ENCODE results near the gene TM2D3. TPM values are rescaled to one million over a fixed set of nuclear protein-coding genes. Genes with fewer than 3 reads are reported as not detected.

The TM2D3 gene
- total and polyA plus RNA-seq, 3 donors from 2014 or later: 60.2 to 69.9 (median 69.5) TPM

Small RNAs within 50 kb of the gene (small RNA-seq; reads per million reads assigned to genes)
- 0 reads per million in 2 donors for gene RNU6-807P

Other genes with a start within 250 kb of the TM2D3 start
- 100 to 1,000 TPM in 1 of 2 donors, 10 to 100 TPM in 1; 95.4 to 156 TPM for gene PCSK6, start 162.7 kb downstream of the TM2D3 start, total RNA-seq
- 43.9 TPM for gene PCSK6, start 162.7 kb downstream of the TM2D3 start, polyA plus RNA-seq (ENCODE audit: insufficient read depth, low read depth, low replicate concordance)
- 10 to 100 TPM; 25.0 to 40.2 TPM for gene TARS3, start 72.1 kb upstream of the TM2D3 start, total RNA-seq
- gene TARS3, start 72.1 kb upstream of the TM2D3 start, polyA plus RNA-seq (ENCODE audit: insufficient read depth, low read depth, low replicate concordance): 10.3 TPM
- gene OR4F6, start 151.1 kb upstream of the TM2D3 start, total RNA-seq: not detected
- gene OR4F6, start 151.1 kb upstream of the TM2D3 start, polyA plus RNA-seq (ENCODE audit: insufficient read depth, low read depth, low replicate concordance): not detected
- gene OR4F15, start 159.8 kb upstream of the TM2D3 start, total RNA-seq: not detected
- not detected for gene OR4F15, start 159.8 kb upstream of the TM2D3 start, polyA plus RNA-seq (ENCODE audit: insufficient read depth, low read depth, low replicate concordance)